ENCODE measurements around the gene AKAP9.

DNA sequence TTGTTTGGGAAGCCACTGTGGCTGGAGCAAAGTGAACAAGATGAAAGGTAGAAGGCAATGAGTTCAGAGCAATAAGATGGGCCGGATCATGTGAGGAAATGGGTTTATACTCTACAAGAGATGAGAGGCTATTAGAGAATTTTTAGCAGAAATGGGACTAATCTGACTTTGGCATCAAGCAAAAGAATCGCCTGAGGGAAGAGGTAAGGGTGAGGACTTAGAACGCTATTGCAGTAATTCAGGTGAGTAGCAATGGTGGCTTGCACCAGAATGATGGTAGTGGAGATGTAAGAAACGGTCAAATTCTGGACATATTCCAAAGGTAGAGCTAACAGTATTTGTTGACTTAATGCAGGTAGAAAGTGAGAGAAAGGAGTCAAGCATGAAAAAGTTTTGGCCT, 29.5 kb upstream of the AKAP9 start:
- TF ChIP-seq POLR2A (IDR thresholded peaks at IDR 0.05; ENCODE audit: low read depth, low read length) (no peak), POLR2AphosphoS5 (IDR thresholded peaks at IDR 0.05; ENCODE audit: low read depth, low read length) (no peak), TAF1 (IDR thresholded peaks at IDR 0.05; ENCODE audit: borderline replicate concordance, low read depth, low read length) (no peak)

Data from GM12892 (cell line).